ENCODE data around the gene RASGEF1C. TPM values are rescaled to one million over a fixed set of nuclear protein-coding genes. Genes with fewer than 3 reads are reported as not detected.

The RASGEF1C gene
- total RNA-seq, 3 donors from 2014 or later: 0.73 TPM; not detected in 2

DNA sequence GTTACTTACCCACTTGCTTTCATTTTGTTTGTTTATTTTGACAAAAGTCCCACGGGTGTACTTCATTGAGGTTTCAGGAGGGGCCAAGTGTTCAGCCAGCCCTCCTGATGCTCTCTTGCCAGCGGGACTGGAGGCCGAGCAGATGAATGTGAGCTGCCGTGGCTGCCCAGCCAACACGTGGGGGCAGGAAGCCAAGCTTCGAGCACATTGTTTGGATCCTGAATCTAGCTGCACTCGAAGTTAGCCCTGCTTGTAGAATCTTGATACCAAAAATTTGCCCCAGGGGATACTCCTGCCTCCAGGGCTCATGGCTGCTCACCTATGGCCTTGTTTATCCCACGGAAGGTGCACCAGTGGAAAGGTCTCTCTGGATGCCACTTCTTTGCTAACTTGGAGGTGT is 49.3 kb downstream of the RASGEF1C start:
- peak; percentile 11 to 38 for DNase-seq (ENCODE audit: low spot score in 2 of 2)
- Histone ChIP-seq H3K27me3 (no peaks in the 10 kb centered on the region), H3K4me1 (no peaks in the 10 kb centered on the region), H3K36me3 (no peaks in the 10 kb centered on the region), H3K4me3 (no peak overlapping the region), H3K9me3 (peaks cover 0 to 5% of the 10 kb centered on the region in 2 donors), H3K27ac (no peak overlapping the region)
- TF ChIP-seq POLR2AphosphoS5 (IDR thresholded peaks at IDR 0.05) (no peak), POLR2A (IDR thresholded peaks at IDR 0.05) (no peak)
- TF ChIP-seq, protein P1, sequence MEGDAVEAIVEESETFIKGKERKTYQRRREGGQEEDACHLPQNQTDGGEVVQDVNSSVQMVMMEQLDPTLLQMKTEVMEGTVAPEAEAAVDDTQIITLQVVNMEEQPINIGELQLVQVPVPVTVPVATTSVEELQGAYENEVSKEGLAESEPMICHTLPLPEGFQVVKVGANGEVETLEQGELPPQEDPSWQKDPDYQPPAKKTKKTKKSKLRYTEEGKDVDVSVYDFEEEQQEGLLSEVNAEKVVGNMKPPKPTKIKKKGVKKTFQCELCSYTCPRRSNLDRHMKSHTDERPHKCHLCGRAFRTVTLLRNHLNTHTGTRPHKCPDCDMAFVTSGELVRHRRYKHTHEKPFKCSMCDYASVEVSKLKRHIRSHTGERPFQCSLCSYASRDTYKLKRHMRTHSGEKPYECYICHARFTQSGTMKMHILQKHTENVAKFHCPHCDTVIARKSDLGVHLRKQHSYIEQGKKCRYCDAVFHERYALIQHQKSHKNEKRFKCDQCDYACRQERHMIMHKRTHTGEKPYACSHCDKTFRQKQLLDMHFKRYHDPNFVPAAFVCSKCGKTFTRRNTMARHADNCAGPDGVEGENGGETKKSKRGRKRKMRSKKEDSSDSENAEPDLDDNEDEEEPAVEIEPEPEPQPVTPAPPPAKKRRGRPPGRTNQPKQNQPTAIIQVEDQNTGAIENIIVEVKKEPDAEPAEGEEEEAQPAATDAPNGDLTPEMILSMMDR (IDR thresholded peaks at IDR 0.05): no peak
- intact Hi-C loops (cut with DNase I; ENCODE audit: low total_unique reads): no loop called here

DNA sequence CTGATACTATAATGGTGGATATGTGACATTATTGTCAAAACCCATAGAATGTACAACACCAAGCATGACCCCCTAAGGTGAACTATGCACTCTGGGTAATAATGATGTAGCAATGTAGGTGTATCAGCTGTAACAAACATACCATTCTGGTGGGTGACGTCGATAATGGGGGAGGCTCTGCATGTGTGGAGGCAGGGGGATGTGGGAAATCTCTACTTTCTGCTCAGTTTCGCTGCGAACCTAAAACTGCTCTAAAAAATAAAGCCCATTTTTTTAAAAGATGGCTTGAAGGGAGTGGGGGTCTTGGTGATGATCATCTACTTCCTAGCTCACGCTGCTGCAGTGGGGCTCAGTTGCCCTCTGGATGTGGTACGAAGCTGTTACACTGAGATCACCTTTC is 51.1 kb downstream of the RASGEF1C start:
- Histone ChIP-seq H3K27ac (no peak overlapping the region), H3K4me3 (no peak overlapping the region), H3K9me3 (peaks cover 0 to 7% of the 10 kb centered on the region in 2 donors), H3K27me3 (no peaks in the 10 kb centered on the region), H3K36me3 (no peaks in the 10 kb centered on the region), H3K4me1 (no peaks in the 10 kb centered on the region)
- intact Hi-C loops (cut with DNase I; ENCODE audit: low total_unique reads): no loop called here
- TF ChIP-seq, protein P1 (IDR thresholded peaks at IDR 0.05): no peak
- TF ChIP-seq POLR2A (IDR thresholded peaks at IDR 0.05) (no peak), POLR2AphosphoS5 (IDR thresholded peaks at IDR 0.05) (no peak)
- peak in 1 of 2 donors; percentile 1 for DNase-seq (ENCODE audit: low spot score in 2 of 2)

DNA sequence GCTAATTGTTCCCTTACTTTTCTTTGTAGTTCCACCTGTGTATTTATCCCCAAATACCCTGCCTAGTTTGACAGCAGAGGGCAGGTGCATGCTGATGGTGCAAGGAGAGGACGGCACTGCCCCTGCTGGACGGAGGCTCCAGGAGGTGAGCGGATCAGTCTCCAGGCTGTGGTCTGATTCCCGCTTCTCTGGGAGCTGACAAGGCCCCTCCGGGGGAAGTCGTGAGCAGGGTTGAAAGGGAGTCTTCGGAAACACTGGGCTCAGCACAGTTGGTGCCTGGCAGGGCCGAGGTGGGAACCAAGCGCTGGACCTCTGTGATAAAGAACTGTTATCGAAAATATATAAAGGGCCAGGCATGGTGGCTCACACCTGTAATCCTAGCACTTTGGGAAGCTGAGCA is 52.9 kb downstream of the RASGEF1C start:
- no peak for TF ChIP-seq POLR2AphosphoS5 (IDR thresholded peaks at IDR 0.05)
- TF ChIP-seq, protein P1 (IDR thresholded peaks at IDR 0.05): no peak
- TF ChIP-seq POLR2A (IDR thresholded peaks at IDR 0.05): no peak

DNA sequence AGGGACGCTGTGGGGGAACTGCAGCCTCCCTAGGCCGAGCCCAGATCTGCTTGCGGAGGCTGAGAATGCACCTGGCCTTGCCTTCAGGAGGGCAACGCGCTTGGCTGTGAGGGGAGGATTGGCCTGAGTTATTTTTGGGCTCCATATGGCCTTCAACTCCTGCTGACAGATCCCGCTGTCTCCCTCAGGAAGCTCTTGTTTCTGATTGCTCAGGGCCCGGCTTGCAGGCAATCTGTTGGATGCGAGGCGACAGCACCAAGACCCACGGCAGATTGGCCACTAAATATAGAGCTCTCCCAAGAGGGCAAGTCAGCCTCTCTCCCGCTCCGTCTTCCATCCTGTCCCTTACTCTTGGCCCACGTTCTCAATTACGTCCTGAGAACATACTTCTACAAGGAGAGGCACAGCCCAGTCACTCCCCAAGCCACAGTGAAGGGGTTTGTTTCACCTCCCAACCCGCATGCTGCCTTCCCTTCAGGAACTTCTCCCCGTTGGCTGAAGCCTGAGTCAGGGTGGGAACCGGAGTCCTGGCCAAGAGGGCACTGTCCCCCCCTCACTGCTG is 53.6 kb downstream of the RASGEF1C start:
- Histone ChIP-seq H3K27me3 (no peaks in the 10 kb centered on the region), H3K27ac (no peak overlapping the region), H3K4me1 (no peaks in the 10 kb centered on the region), H3K36me3 (no peaks in the 10 kb centered on the region), H3K4me3 (no peak overlapping the region), H3K9me3 (peaks cover 0 to 7% of the 10 kb centered on the region in 2 donors)
- DNase-seq (ENCODE audit: low spot score in 2 of 2): peak; percentile 7 to 34
- intact Hi-C loops (cut with DNase I; ENCODE audit: low total_unique reads): no loop called here
- TF ChIP-seq POLR2A (IDR thresholded peaks at IDR 0.05) (no peak), POLR2AphosphoS5 (IDR thresholded peaks at IDR 0.05) (no peak)
- TF ChIP-seq, protein P1 (IDR thresholded peaks at IDR 0.05): no peak

More for the DNA sequence above, 52.9 kb downstream of the RASGEF1C start:
- H3K36me3 ChIP-seq: no peaks in the 10 kb centered on the region
- H3K27ac ChIP-seq: no peak overlapping the region
- peak; percentile 4 to 25 for DNase-seq (ENCODE audit: low spot score in 2 of 2)
- no peaks in the 10 kb centered on the region for H3K4me1 ChIP-seq
- intact Hi-C loops (cut with DNase I; ENCODE audit: low total_unique reads): no loop called here
- peaks cover 0 to 7% of the 10 kb centered on the region in 2 donors for H3K9me3 ChIP-seq
- H3K4me3 ChIP-seq: no peak overlapping the region
- H3K27me3 ChIP-seq: no peaks in the 10 kb centered on the region

DNA sequence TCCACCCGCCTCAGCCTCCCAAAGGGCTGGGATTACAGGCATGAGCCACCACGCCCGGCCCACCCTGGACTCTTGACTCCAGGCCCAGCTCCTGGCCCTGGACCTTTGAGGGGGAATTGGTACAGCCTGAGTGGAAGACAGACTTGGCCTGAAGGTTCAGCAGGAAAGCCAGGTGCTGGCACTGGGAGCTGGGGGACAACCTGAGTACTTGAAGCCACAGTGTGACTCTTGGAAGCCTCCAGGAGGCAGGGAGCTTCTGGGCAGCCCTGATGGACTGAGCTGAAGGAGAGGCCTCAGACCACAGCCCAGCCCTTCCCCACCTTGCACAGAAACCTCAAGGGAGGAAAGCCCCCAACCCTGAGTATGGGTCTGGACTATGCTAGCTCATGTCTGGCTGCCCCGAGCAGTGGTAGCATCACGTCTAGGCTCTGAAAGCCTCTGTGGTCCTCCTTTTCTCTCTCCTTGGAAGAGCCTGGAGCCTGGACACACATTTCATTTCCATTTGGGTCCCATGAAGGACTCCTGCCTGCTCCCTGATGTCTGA is 54.1 kb downstream of the RASGEF1C start:
- Histone ChIP-seq H3K4me1 (no peaks in the 10 kb centered on the region), H3K36me3 (no peaks in the 10 kb centered on the region), H3K27ac (no peak overlapping the region), H3K27me3 (no peaks in the 10 kb centered on the region), H3K4me3 (no peak overlapping the region), H3K9me3 (peaks cover 0 to 7% of the 10 kb centered on the region in 2 donors)
- TF ChIP-seq POLR2A (IDR thresholded peaks at IDR 0.05) (no peak), POLR2AphosphoS5 (IDR thresholded peaks at IDR 0.05) (no peak)
- TF ChIP-seq, protein P1 (IDR thresholded peaks at IDR 0.05): no peak
- peak; percentile 2 to 9 for DNase-seq (ENCODE audit: low spot score in 2 of 2)
- intact Hi-C loops (cut with DNase I; ENCODE audit: low total_unique reads): no loop called here
